Measurements from ENCODE around the gene BMX. TPM values are rescaled to one million over a fixed set of nuclear protein-coding genes. Genes with fewer than 3 reads are reported as not detected.

The BMX gene
- total and polyA plus RNA-seq, 12 donors = 0.11 to 1.8 (median 0.64) TPM; not detected in 1

GRCh38 chrX:15525664-15526416 lies 25.2 kb downstream of the BMX start:
- DNase-seq = no peak
- no peaks in the 10 kb centered on the region for H3K36me3 ChIP-seq (replicated peaks in 1 of 2)
- no peaks in the 10 kb centered on the region for H3K9me3 ChIP-seq (replicated peaks in 1 of 3)
- WGBS, 4 donors = 55 to 69% (median 66%) methylated on average over 8 of the region's 8 CpGs
- H3K27me3 ChIP-seq = peaks cover 32% of the 10 kb centered on the region
- TF ChIP-seq CTCF (IDR thresholded peaks at IDR 0.05) (no peak), POLR2A (IDR thresholded peaks at IDR 0.05) (no peak)
- no peak overlapping the region for H3K27ac ChIP-seq
- H3K4me1 ChIP-seq (replicated peaks in 1 of 2) = no peaks in the 10 kb centered on the region
- intact Hi-C loops (cut with DNase I) = no loop called here
- H3K4me3 ChIP-seq = no peak overlapping the region

GRCh38 chrX:15529165-15529564 lies 28.6 kb downstream of the BMX start:
- no peak overlapping the region for H3K4me3 ChIP-seq
- no peak for DNase-seq
- H3K36me3 ChIP-seq (replicated peaks in 1 of 2) = no peaks in the 10 kb centered on the region
- H3K4me1 ChIP-seq (replicated peaks in 1 of 2) = no peaks in the 10 kb centered on the region
- peaks cover 18% of the 10 kb centered on the region for H3K27me3 ChIP-seq
- no peak for TF ChIP-seq POLR2A (IDR thresholded peaks at IDR 0.05)
- no peak for TF ChIP-seq CTCF (IDR thresholded peaks at IDR 0.05)
- H3K9me3 ChIP-seq (replicated peaks in 1 of 3) = no peaks in the 10 kb centered on the region
- H3K27ac ChIP-seq = no peak overlapping the region
- intact Hi-C loops (cut with DNase I) = no loop called here

GRCh38 chrX:15530318-15530717 lies 29.7 kb downstream of the BMX start:
- DNase-seq = no peak
- Histone ChIP-seq H3K4me1 (replicated peaks in 1 of 2) (no peaks in the 10 kb centered on the region), H3K36me3 (replicated peaks in 1 of 2) (no peaks in the 10 kb centered on the region), H3K27me3 (peaks cover 20% of the 10 kb centered on the region), H3K9me3 (replicated peaks in 1 of 3) (no peaks in the 10 kb centered on the region), H3K4me3 (no peak overlapping the region), H3K27ac (no peak overlapping the region)
- WGBS, 4 donors = 61 to 83% (median 81%) methylated on average over 2 to 6 of the region's 6 CpGs
- TF ChIP-seq POLR2A (IDR thresholded peaks at IDR 0.05) (no peak), CTCF (IDR thresholded peaks at IDR 0.05) (no peak)
- intact Hi-C loops (cut with DNase I) = no loop called here

GRCh38 chrX:15546745-15547144 lies 46.1 kb downstream of the BMX start:
- WGBS, 4 donors = 56 to 77% (median 61%) methylated on average over 5 of the region's 5 CpGs
- H3K4me3 ChIP-seq = no peak overlapping the region
- no peak for DNase-seq
- H3K4me1 ChIP-seq (replicated peaks in 1 of 2) = no peaks in the 10 kb centered on the region
- no peaks in the 10 kb centered on the region for H3K9me3 ChIP-seq (replicated peaks in 1 of 3)
- H3K36me3 ChIP-seq (replicated peaks in 1 of 2) = no peaks in the 10 kb centered on the region
- H3K27ac ChIP-seq = no peak overlapping the region
- peaks cover 9% of the 10 kb centered on the region for H3K27me3 ChIP-seq
- TF ChIP-seq CTCF (IDR thresholded peaks at IDR 0.05) = no peak
- TF ChIP-seq POLR2A (IDR thresholded peaks at IDR 0.05) = no peak
- intact Hi-C loops (cut with DNase I) = no loop called here

Measured in adrenal gland (tissue), 12 donors.